SK-N-MC (cell line): ENCODE measurements around the gene PEX5.
"Not testable (repeated sequence)": the region's sequence is repeated elsewhere in the genome, so short reads cannot be mapped to it uniquely, and the experiment has no call there.

Experiments used
- DNase-seq: peaks from one replicate; pipeline ENCODE4 v3.0.0-alpha.2; 2011; ENCODE audit warnings: low read depth, low spot score
- H3K27ac ChIP-seq: fragments of 200-600 bp; sonication (generic); 2 replicates; pipeline ENCODE4 v1.5.1; 2016; ENCODE audit warnings: mixed run types
- H3K36me3 ChIP-seq: fragments of 200-600 bp; sonication (generic); 2 replicates; pipeline ENCODE4 v1.6.1; 2017; ENCODE audit warnings: antibody characterized with exemption, low read length, mixed read lengths; ENCODE audit not compliant: insufficient read depth
- H3K4me3 ChIP-seq: fragments of 200-600 bp; sonication (generic); 2 replicates; pipeline ENCODE4 v1.5.1; 2016
- H3K9ac ChIP-seq: fragments of 200-600 bp; sonication (generic); 2 replicates; pipeline ENCODE4 v1.8.0; 2017; ENCODE audit warnings: mixed run types, mixed read lengths; ENCODE audit not compliant: insufficient read length
- H3K9me3 ChIP-seq: fragments of 200-600 bp; sonication (generic); 2 replicates; pipeline ENCODE4 v1.6.1; 2017; ENCODE audit warnings: low read depth, mild to moderate bottlenecking, antibody characterized with exemption, low read length, moderate library complexity, mixed read lengths
- EZH2 ChIP-seq: fragments of 200-600 bp; sonication (generic); IDR thresholded peaks from one replicate; pipeline ENCODE4 v1.6.1; 2017; ENCODE audit warnings: antibody characterized with exemption
- FOXP2 ChIP-seq: optimal IDR thresholded peaks from 2 replicates; pipeline ENCODE3; 2011; ENCODE audit warnings: mild to moderate bottlenecking, moderate library complexity; ENCODE audit not compliant: insufficient read depth; ENCODE audit errors: extremely low read length, control extremely low read depth
- POLR2AphosphoS5 ChIP-seq: IDR thresholded peaks from 2 replicates; pipeline ENCODE4 v1.6.1; 2012; ENCODE audit warnings: mild to moderate bottlenecking, low read depth, low read length, borderline replicate concordance

PEX5 gene

GRCh38 chr12:7205091-7205490, 15.6 kb downstream of the PEX5 start:
- no peak overlapping the region for H3K27ac ChIP-seq
- H3K9me3 ChIP-seq: no peaks in the 10 kb centered on the region
- no peak for DNase-seq
- peaks cover 80% of the 10 kb centered on the region for H3K36me3 ChIP-seq
- TF ChIP-seq POLR2AphosphoS5: no peak
- TF ChIP-seq FOXP2: no peak
- no peak for TF ChIP-seq EZH2
- H3K9ac ChIP-seq: no peak overlapping the region
- no peak overlapping the region for H3K4me3 ChIP-seq

GRCh38 chr12:7206691-7207090, 17.2 kb downstream of the PEX5 start:
- DNase-seq: no peak
- no peak for TF ChIP-seq EZH2
- no peak for TF ChIP-seq FOXP2
- Histone ChIP-seq H3K4me3 (no peak overlapping the region), H3K9ac (no peak overlapping the region), H3K36me3 (peaks cover 89% of the 10 kb centered on the region), H3K27ac (no peak overlapping the region), H3K9me3 (no peaks in the 10 kb centered on the region)

GRCh38 chr12:7207866-7208625, 18.6 kb downstream of the PEX5 start:
- Histone ChIP-seq H3K36me3 (peaks cover 84% of the 10 kb centered on the region), H3K9me3 (no peaks in the 10 kb centered on the region)

DNA sequence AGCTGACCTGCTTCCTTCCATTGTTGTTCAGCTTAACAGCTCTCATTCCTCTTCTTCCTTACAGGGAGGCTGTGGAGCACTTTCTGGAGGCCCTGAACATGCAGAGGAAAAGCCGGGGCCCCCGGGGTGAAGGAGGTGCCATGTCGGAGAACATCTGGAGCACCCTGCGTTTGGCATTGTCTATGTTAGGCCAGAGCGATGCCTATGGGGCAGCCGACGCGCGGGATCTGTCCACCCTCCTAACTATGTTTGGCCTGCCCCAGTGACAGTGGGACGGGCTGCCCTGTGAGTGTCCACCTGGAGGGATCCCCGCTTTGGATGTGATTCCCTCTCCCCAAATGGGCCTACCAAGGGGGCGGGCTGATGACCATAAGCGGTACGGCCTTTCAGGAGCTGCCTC, 20.5 kb downstream of the PEX5 start:
- Histone ChIP-seq H3K27ac (no peak overlapping the region), H3K4me3 (no peak overlapping the region), H3K36me3 (peaks cover 70% of the 10 kb centered on the region), H3K9ac (no peak overlapping the region), H3K9me3 (no peaks in the 10 kb centered on the region)
- DNase-seq: no peak
- no peak for TF ChIP-seq POLR2AphosphoS5
- TF ChIP-seq FOXP2: no peak
- TF ChIP-seq EZH2: no peak

More at GRCh38 chr12:7207866-7208625, 18.6 kb downstream of the PEX5 start:
- H3K27ac ChIP-seq: no peak overlapping the region
- no peak overlapping the region for H3K9ac ChIP-seq
- no peak for DNase-seq
- no peak overlapping the region for H3K4me3 ChIP-seq
- TF ChIP-seq EZH2: no peak
- TF ChIP-seq FOXP2: no peak
- TF ChIP-seq POLR2AphosphoS5: no peak

- Histone ChIP-seq H3K27ac (no peak overlapping the region), H3K9ac (no peak overlapping the region), H3K9me3 (no peaks in the 10 kb centered on the region), H3K36me3 (peaks cover 64% of the 10 kb centered on the region), H3K4me3 (no peak overlapping the region)
- no peak for DNase-seq
- TF ChIP-seq FOXP2: no peak
- TF ChIP-seq EZH2: no peak
- TF ChIP-seq POLR2AphosphoS5: no peak
These were observed 21.2 kb downstream of the PEX5 start for GRCh38 chr12:7210642-7211151.

DNA sequence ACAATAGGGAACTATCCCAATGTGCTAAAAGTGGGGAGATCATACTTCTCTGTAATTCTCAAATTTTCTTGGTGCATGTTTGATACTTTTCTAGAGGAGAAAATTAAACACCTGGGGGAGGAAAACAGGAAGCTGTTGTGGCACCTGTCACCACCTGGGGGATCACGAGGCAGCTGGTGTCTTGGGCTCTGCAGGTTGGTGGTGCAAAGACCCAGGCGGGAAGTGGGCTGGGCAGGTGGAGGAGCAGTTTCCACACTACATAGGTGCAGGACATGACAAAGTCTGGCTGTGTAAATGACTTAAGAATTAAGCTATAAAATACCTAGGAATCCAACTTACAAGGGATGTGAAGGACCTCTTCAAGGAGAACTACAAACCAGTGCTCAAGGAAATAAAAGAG, 23.2 kb downstream of the PEX5 start:
- no peaks in the 10 kb centered on the region for H3K9me3 ChIP-seq
- no peak overlapping the region for H3K27ac ChIP-seq
- no peak overlapping the region for H3K9ac ChIP-seq
- no peak overlapping the region for H3K4me3 ChIP-seq
- TF ChIP-seq POLR2AphosphoS5 (no peak), EZH2 (no peak), FOXP2 (no peak)
- H3K36me3 ChIP-seq: peaks cover 49% of the 10 kb centered on the region
- DNase-seq: no peak

DNA sequence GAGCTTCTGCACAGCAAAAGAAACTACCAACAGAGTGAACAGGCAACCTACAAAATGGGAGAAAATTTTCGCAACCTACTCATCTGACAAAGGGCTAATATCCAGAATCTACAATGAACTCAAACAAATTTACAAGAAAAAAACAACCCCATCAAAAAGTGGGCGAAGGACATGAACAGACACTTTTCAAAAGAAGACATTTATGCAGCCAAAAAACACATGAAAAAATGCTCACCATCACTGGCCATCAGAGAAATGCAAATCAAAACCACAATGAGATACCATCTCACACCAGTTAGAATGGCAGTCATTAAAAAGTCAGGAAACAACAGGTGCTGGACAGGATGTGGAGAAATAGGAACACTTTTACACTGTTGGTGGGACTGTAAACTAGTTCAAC, 24.3 kb downstream of the PEX5 start:
- not testable (repeated sequence) for H3K27ac ChIP-seq, H3K9ac ChIP-seq, DNase-seq, H3K4me3 ChIP-seq, H3K9me3 ChIP-seq
- H3K36me3 ChIP-seq: peaks cover 38% of the 10 kb centered on the region

DNA sequence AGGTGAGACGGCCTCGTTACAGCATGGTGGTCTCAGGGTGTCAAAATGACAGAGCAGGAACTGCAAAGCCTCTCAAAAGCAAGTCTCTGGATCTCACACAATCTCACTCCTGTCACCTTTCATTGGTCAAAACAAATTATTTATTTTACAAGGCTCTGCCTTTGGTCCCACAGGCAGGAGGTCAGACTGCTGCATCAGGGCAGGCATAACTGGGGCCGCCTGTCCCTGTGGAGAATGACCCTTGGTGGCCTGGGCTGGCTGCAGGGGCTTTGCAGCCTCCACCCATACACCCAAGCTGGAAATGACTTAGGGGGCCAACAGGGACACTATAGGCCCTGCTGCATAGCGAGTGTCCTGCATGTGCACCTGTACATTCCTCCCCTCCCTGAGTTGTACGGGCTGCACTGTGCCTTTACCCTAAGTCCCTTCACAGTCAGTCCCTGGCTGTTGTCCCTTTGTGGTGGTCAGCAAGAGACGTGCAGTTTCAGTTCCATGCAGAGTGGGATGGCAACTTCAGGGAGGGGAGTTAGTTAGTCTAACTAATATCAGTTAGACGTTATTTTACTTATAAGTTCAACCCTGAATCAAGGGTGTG, 28.1 kb downstream of the PEX5 start:
- no peak overlapping the region for H3K9ac ChIP-seq
- H3K36me3 ChIP-seq: peaks cover 4% of the 10 kb centered on the region
- H3K4me3 ChIP-seq: no peak overlapping the region
- TF ChIP-seq POLR2AphosphoS5 (no peak), FOXP2 (no peak), EZH2 (no peak)
- no peak overlapping the region for H3K27ac ChIP-seq
- H3K9me3 ChIP-seq: no peaks in the 10 kb centered on the region
- no peak for DNase-seq

GRCh38 chr12:7219599-7220243, 30.2 kb downstream of the PEX5 start:
- TF ChIP-seq POLR2AphosphoS5: no peak
- no peak for TF ChIP-seq EZH2
- no peak for TF ChIP-seq FOXP2
- peak; percentile 50 for DNase-seq

More at GRCh38 chr12:7219599-7220243, 30.2 kb downstream of the PEX5 start:
- no peaks in the 10 kb centered on the region for H3K36me3 ChIP-seq
- H3K9ac ChIP-seq: no peak overlapping the region
- no peak overlapping the region for H3K4me3 ChIP-seq
- no peaks in the 10 kb centered on the region for H3K9me3 ChIP-seq
- H3K27ac ChIP-seq: no peak overlapping the region
